SKM-1 (cell line): ENCODE results near the gene LDB1.
A peak's percentile ranks its signal among the peaks of the same experiment; 100 is the strongest.

Experiments
- DNase-seq: peaks from one replicate; lab custom pipeline; 2025; ENCODE audit not compliant: unreplicated experiment; lab: John Stamatoyannopoulos, UW

Gene LDB1

DNA sequence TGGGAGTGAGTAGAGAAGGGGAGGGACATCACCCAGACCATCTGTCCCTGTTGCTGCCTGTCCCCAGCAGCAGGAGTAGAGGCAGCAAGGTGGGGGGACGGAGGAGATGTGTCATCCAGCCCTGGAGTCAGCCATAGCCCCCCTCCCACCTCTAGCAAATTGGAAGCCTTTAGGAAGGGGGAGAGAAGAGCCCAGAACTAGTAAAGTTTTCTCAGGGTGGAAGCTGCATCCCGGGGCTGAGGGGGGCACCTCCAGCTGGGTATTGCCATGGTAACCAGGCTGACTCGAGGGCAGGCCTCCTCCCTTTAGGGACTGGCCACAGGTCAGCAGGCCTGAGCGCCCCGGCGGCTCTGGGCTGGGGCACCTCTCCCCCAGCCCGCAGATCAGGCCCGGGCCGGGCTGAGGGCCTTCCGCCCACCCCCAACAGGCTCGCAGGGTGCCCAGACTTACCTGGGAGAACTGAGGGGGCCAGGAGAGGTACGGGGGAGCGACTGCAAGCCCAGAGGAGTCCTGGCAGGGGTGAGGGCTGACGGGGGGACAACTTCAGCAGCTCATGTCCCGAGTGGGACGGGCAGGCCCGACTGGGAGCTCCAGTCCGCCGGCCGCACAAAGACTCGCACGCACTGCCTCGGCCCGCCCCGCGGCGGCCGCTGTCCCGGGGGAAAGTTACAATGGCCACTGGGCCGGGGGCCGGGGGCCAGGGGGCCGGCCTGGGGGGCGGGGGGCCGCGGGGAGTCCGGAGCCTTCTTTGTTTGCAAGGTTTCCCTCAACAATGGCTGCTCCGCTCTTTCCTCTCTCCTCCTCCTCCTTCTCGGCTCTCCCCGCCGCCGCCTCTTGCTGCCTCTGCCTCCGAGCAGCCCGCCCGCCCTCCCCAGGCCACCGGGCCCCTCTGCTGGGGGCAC is 6.0 kb downstream of the LDB1 start:
- no peak for DNase-seq

DNA sequence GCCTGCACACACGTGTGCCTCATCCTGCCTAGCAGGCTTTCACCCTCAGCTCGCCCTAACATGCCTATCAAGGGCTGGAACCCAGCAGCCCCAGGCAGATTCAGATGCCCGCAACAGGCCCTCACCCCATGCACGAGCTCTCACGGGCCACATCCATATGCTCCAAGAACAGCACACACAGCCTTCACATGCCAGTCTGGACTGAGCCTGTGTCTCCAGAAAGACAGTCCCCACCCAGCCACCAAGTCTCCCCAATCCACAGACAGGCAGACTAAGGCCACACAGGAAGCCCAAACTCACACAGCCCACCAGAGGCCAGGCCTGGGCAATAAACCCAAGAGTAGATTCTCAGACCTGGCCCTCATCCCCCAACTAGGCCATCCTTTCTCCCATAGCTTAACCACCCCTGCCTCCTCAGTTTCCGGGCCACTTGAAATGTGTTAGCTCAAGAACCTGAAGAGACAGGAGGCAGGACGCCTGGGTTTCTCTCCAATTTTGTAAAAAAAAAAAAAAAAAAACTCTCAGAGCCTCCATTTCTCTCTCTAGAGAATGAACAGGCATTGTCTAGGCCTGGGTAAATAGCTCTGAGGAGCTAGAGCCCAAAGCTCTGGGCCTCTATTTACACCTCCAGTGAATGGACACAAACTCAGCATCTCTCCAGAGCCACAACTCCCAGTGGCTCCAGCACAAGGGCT is 6.8 kb downstream of the LDB1 start:
- no peak for DNase-seq

DNA sequence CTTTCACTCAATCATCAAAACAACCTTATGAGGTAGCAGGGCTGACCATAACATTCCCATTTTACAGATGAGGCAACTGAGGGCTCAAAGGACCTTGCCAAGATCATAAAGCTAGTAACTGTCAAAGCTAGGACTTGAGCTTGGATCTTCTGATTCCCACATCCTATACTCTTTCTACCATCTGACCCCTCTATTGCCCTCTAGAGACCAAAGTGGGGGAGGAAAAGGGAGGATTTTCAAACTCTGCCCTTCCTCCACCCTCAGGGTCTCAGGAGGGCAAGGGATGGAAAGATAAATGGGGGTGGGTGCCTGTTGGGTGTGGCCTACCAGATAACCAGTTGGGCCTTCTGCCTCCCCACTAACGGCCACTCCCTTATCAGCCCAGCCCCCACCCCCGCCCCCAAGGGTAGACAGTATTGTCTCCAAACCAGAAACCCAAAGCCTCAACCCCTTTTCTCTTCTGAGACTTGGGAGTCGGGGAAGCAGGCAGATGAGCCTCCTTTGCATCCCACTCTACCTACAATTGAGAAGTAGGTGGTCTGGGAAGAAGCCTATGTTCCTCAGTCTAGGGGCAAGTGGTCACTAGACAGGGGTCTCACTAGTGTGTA is 7.9 kb downstream of the LDB1 start:
- no peak for DNase-seq

DNA sequence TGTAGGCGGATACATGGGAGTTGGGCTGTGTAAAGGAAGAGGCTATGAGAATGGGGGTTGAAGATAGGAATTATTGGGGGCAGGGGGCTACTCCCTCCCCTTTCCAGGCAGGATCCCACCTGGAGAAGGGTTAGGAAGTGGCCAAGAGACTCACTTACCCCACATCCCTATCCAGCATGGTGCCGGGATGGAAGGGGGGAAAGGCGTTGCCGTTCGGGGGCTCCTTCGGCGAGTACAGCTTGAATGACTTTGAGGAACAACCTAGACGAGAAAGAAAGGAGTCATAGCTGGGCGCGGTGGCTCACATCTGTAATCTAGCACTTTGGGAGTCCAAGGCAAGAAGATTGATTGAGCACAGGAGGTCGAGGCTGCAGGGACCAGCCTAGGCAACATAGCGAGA is 8.9 kb downstream of the LDB1 start:
- DNase-seq = no peak

DNA sequence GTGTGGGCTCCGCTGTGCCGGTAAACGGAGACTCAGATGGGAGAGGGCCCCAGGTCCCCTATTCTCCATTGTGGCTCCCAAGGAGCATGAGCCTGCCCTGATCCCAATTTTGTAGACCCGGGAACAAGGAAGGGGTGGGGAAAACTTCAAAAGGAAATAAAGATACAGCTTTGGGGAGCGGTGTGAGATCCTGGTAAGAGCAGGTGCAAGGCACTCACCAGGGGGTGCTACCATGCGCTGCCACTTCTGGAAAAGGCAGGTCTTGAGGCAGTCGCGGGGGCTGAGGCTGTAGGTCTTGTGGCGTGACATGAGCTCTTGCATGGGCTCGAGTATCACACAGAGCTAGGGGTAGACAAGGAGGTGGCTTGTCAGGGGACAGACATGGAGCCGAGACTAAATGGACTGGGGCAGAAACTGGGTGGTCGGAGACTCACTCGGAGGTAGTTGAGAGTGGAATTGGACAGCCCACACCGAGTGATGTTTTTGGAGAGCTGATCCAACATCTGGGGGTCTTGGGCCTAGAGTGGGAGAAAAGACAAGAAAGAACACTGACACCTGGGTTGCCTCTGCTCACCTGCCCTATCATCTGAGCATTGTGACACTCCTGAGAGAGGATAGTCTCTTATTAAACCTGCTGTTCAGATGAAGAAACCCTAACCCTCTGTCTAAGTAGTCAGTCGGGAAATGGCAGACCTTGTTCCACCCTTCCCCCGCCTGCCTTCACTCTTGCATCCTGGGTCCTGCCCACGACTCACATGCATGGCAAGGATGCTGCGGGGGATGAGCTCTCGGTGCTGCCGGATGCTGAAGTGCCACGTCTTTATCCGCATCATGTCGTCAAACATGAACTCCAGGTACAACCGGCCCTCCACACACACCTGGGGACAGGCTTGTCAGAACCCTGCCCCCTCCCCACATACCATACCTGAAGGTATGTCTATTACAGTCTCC is 10.7 kb downstream of the LDB1 start:
- DNase-seq = no peak

DNA sequence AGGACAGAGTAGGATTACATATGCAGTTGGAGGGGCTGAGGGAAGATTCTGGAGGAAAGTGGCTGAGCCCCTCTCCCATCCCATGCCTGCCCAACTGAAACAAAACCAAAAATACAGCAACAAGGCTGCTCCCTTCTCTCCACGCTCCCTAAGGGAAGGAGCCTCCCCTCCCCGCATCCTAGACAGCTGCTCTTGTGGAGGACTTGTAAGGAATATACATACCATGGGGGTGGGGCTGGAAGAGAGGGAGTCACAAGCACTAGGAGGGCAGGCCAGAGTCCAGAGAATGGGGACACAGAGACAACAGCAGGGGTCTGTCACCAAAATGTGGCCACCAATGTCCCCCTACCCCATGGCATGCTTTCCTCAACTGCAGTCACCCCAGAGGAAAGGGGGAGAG is 13.2 kb downstream of the LDB1 start:
- DNase-seq = no peak

DNA sequence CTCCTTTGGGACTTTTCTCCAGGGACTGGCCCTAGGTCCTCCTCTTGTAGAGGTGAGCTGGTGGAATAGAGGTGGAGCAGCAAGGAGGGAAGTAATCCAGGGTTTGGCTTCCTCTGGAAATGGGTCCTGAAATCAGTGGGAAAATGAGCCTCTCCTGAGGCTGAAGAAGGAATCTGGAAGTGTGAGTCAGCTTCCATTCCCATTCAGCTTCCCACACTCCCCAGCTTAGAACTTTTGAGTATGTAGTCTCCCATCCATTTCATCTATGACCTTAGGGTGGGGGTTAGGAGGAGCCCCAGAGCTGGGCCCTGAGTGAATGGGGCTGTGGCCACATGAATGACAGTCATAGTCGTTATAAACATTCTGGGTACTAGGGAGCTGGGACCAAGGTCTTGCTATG is 17.7 kb downstream of the LDB1 start:
- DNase-seq = no peak

DNA sequence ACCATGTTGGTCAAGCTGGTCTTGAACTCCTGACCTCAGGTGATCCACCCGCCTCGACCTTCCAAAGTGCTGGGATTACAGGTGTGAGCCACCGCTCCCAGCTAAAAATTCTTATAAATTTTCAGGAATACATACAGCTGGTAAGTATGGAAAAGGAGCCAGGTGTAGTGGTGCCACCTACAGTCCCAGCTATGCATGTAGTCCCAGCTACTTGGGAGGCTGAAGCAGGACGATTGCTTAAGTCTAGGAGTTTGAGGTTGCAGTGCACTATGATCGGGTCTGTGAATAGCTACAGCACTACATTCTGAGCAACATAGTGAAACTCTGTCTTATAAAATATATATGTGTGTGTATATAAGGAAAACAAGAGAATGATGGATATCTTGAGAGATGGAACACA is 19.0 kb downstream of the LDB1 start:
- no peak for DNase-seq

DNA sequence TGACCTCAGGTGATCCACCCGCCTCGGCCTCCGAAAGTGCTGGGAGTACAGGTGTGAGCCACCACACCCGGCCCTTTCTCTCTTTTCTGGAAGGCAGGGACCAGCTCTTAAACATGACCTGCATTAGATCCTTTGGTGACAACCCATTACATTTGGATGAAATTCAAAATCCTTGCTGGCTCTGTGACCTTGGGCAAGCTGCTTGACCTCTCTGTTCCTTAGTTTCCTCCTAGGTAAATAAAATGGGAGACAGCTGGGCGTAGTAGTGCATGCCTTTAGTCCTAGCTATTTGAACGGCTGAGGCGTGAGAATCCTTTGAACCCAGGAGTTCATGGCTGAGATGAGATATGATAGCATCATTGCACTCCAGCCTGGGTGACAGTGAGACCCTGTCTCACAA is 23.7 kb downstream of the LDB1 start:
- no peak for DNase-seq

DNA sequence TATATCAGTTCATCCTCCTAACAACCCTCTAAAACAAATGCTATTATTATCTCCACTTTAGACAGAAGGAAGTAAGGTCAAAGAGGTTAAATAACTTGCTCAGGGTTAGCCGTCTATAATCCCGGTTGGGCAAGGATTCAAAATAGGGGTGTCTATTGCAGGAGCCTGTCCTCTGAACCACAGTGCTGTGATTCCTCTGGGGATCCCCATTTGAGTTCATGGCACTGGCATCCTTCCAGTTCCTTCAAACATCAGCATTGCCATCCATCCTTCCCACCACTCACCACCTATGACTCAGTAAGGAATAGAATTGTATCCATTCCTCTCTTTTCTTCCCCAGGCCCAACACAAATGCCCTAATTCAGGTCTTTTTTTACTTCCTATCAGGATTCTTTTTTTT is 29.4 kb downstream of the LDB1 start:
- no peak for DNase-seq

DNA sequence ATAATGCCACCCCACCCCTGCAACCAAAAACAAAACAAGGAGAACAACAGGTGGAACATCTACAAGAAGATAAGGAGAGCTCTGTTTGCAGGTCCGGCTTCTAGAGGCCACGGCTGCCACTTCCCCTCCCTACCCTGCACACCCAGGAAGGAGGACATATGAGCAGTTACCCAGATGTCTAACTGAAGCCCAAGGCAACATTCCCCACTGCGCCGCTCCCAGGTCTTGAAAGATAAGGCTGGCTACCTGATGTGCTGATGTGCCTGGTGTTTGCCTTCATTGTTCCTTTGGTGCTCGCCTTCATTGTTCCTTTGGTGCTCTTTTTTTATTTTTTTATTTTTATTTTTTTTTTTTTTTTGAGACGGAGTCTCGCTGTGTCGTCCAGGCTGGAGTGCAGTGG is 34.0 kb downstream of the LDB1 start:
- no peak for DNase-seq

DNA sequence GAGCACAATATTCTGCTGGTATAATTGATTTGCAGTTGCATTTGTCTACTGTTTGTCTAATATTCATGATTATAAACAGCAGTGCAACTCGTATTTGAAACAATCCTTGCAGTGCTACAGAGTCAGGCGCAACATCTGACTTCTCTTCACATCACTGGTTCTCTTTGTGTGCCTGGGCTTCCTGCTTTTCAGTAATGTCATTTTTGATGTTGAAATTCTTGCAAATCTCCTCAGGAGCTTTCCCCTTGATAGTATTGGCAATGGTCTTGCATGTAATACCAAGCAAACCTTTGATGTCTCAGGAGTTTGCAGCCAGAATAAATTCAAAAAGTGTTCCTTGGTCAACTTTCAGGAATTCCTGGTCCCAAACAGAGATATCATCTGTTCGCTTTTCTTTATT is 34.8 kb downstream of the LDB1 start:
- peak; percentile 23 for DNase-seq

DNA sequence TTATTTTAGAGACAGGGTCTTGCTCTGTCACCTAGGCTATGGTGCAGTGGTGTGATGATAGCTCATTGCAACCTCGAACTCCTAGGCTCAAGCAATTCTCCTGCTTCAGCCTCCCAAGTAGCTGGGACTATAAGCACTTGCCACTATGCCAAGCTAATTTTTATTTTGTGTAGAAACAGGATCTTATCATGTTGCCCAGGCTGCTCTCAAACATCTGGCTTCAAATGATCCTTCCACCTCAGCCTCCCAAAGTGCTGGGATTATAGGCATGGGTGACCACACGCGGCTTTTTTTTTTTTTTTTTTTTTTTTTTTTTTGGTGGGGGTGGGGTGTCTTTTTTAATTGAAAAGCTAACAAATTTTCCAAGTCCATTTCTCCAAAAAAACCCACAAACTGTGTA is 36.6 kb downstream of the LDB1 start:
- no peak for DNase-seq

DNA sequence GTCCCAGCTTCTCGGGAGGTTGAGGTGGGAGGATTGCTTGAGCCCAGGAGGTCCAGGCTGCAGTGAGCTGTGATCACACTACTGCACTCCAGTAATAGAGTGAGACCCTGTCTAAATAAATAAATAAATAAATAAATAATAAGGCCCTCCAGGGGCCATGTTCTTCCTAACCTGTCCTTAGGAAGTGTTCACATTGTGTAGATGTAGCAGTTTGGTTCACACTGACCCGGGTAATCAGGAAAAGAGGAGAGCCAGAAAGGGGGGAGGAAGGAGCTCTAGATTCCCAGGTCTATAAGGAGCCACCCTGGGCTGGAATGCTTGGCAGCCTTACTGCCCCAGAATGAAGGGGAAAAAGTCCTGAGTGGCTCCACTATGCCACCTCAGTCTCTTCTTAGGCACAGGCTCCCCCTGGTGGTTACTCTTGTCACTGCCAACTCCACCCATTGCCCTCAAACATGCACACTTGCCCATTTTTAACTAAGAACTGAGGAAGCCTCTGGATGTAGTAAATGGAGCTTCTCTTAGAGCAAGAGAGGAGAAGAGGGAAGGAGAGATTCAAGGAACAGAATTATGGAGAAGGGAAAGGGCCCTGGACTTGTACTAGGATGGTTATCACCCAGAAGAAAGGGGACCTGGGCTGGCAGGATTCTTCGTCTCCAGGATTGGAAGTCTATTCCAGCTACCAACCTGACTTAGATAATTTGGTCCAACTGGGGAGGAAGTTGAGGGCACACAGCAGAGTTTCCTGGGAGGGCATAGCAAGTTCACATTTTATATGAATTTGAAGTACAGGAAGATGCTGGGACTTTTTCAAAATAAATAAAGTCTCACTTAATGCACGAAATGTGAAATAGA is 47.3 kb downstream of the LDB1 start:
- DNase-seq = peak; percentile 72

DNA sequence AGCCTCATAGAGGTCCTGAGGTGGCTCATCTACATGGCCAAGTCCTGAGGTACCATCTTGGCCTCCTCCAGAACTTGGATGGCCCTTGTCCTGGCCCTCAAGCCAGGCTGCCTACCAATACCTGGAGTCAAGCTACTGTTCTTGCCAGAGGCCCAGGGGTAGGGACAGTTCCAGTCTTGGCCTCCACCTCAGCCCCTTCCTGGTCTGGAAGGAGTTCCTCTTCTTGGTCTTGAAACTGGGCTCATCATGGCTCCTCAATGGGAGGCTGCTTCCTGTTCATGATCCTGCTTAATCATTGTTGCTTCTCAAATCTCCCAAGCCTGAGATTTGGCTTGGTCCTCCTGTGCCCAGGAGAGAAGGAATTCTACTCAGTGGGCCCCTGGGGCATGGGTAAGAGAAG is 51.1 kb downstream of the LDB1 start:
- no peak for DNase-seq

DNA sequence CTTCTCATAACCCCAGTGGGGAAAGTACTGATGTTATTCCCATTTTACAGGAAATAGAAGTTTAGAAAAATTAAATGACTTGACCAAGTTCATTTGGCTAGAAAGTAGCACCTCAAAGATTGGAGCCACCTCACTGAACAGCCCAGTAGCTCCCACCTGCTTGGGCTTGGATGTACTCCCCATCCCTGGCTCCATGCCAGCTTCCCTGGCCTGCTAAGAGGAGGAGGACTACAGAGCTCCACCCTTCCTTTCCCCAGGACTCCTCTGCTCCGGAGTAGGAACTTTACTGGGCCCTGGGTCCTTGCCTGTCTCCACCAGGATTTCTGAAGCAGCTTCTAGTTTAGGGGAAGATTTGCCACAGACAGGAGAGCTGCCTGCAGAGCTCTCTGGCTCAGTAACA is 52.0 kb downstream of the LDB1 start:
- DNase-seq = no peak

DNA sequence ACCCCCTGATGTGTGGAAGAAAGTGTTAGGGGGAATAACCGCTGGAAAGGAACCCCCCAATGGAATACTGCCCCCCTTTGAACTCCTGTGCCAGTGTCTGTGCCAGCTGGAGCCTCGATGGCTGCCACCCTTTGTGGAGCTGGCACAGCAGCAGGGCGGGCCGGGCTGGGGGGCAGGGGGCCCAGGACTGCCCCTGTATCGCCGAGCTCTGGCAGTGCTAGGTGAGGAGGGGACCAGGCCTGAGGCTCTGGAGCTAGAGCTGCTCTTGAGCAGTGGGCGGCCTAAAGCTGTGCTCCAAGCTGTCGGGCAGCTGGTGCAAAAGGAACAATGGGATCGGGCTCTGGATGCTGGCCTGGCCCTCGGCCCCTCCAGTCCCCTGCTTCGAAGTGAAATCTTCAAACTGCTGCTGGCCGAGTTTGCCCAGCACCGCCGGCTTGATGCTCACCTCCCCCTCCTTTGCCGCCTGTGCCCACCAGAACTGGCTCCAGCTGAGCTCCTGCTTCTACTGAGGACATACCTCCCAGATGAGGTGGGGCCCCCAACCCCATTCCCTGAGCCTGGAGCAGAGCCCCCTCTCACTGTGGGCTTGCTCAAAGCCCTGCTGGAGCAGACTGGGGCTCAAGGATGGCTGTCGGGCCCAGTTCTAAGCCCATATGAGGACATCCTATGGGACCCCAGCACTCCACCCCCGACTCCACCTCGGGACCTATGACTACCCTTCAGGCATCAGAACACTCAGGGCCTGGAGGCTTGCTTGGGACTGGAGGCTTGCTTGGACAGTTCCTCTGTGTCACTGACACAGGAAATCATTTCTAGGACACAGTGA is 52.9 kb downstream of the LDB1 start:
- no peak for DNase-seq

DNA sequence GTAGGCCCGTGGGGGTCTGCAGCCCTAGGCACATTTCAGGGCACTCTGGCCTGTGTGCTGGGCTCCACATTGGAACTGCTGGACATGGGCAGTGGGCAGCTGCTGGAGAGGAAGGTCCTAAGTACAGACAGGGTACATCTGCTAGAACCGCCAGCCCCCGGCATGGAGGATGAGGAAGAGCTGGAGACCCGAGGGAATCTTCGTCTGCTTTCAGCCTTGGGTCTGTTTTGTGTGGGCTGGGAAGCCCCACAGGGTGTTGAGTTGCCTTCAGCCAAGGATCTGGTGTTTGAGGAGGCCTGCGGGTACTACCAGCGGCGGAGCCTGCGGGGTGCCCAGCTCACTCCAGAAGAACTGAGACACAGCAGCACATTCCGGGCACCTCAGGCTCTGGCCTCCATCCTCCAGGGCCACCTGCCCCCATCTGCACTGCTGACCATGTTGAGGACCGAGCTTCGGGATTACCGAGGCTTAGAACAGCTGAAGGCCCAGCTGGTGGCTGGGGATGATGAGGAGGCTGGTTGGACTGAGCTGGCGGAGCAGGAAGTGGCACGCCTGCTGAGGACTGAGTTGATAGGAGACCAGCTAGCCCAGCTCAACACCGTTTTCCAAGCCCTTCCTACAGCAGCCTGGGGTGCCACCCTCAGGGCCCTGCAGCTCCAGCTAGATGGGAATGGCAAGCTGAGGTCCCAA is 53.6 kb downstream of the LDB1 start:
- DNase-seq = no peak
